ENCODE results near the gene PLD6. TPM values are rescaled to one million over a fixed set of nuclear protein-coding genes. Genes with fewer than 3 reads are reported as not detected.
"Not testable (repeated sequence)": the region's sequence is repeated elsewhere in the genome, so short reads cannot be mapped to it uniquely, and the experiment has no call there.

The PLD6 gene
- total RNA-seq (2022) = 2.9 and 3.0 TPM in 2 replicates
- Bru-seq, nascent RNA = percentile 50 among the genes with signal in this experiment
- percentile 48 among the genes with signal in this experiment for BruChase-seq, experiment 1, labeled RNA remaining after a 6-hour chase
- BruChase-seq, experiment 2, labeled RNA remaining after a 2-hour chase = percentile 66 among the genes with signal in this experiment
- long read RNA-seq, transcript PLD6-201 (2 exons, 2,560 nt) = major isoform, 5 of 8 reads
- long read RNA-seq, partial matches to known transcripts = 0 of 8 reads
- long read RNA-seq, other reads (novel, unspliced or antisense) = 3 of 8 reads

- Mint-ChIP-seq H3K36me3 (ENCODE audit: insufficient read depth, unreplicated experiment) (peaks cover 30% of the 10 kb centered on the region), H3K4me1 (ENCODE audit: low read depth, unreplicated experiment) (no peaks in the 10 kb centered on the region), H3K27me3 (ENCODE audit: unreplicated experiment) (no peaks in the 10 kb centered on the region), H3K27ac (ENCODE audit: unreplicated experiment) (peak within 1 kb of the TSS; percentile 79), H3K4me3 (ENCODE audit: low read depth, unreplicated experiment) (peak within 1 kb of the TSS; percentile 70), H3K9me3 (ENCODE audit: low read depth, unreplicated experiment) (no peaks in the 10 kb centered on the region)
- DNase-seq = peak; percentile 86
- CTCF ChIA-PET = interaction anchor here (1.3 kb wide), 1 partner anchor 209 kb away, joined by 5 read pairs; no protein-coding TSS in a partner anchor
- no peak for TF ChIP-seq CTCF (IDR thresholded peaks at IDR 0.05; ENCODE audit: unreplicated experiment)
- BruUV-seq (replicated peaks) = no TSS peak
- intact Hi-C loops (cut with micrococcal nuclease; ENCODE audit: unreplicated experiment) = no loop called here
Observed at GRCh38 chr17:17206124-17206912, at the start of gene PLD6. PLD6 (minus strand) TSS chr17:17206333; CDS start chr17:17206286, 47 bp downstream.

- peaks cover 43% of the 10 kb centered on the region for H3K36me3 Mint-ChIP-seq (ENCODE audit: insufficient read depth, unreplicated experiment)
- H3K27ac Mint-ChIP-seq (ENCODE audit: unreplicated experiment); intact Hi-C loops (cut with micrococcal nuclease; ENCODE audit: unreplicated experiment); H3K4me1 Mint-ChIP-seq (ENCODE audit: low read depth, unreplicated experiment); H3K4me3 Mint-ChIP-seq (ENCODE audit: low read depth, unreplicated experiment); DNase-seq; H3K27me3 Mint-ChIP-seq (ENCODE audit: unreplicated experiment); H3K9me3 Mint-ChIP-seq (ENCODE audit: low read depth, unreplicated experiment); CTCF ChIA-PET; BruUV-seq (replicated peaks): not testable (repeated sequence)
Observed at GRCh38 chr17:17255689-17256088, 49.6 kb upstream of the PLD6 start.

GRCh38 chr17:17254036-17254435 lies 47.9 kb upstream of the PLD6 start:
- intact Hi-C loops (cut with micrococcal nuclease; ENCODE audit: unreplicated experiment) = no loop called here
- no peak for DNase-seq
- no peak for TF ChIP-seq CTCF (IDR thresholded peaks at IDR 0.05; ENCODE audit: unreplicated experiment)
- CTCF ChIA-PET = no interaction called here
- Mint-ChIP-seq H3K9me3 (ENCODE audit: low read depth, unreplicated experiment) (no peaks in the 10 kb centered on the region), H3K4me1 (ENCODE audit: low read depth, unreplicated experiment) (no peaks in the 10 kb centered on the region), H3K27me3 (ENCODE audit: unreplicated experiment) (no peaks in the 10 kb centered on the region), H3K36me3 (ENCODE audit: insufficient read depth, unreplicated experiment) (peaks cover 39% of the 10 kb centered on the region), H3K27ac (ENCODE audit: unreplicated experiment) (no peak overlapping the region), H3K4me3 (ENCODE audit: low read depth, unreplicated experiment) (no peak overlapping the region)
- no TSS peak for BruUV-seq (replicated peaks)

GRCh38 chr17:17253406-17253805 lies 47.3 kb upstream of the PLD6 start:
- Mint-ChIP-seq H3K27me3 (ENCODE audit: unreplicated experiment) (no peaks in the 10 kb centered on the region), H3K4me1 (ENCODE audit: low read depth, unreplicated experiment) (no peaks in the 10 kb centered on the region), H3K36me3 (ENCODE audit: insufficient read depth, unreplicated experiment) (peaks cover 35% of the 10 kb centered on the region), H3K4me3 (ENCODE audit: low read depth, unreplicated experiment) (no peak overlapping the region), H3K9me3 (ENCODE audit: low read depth, unreplicated experiment) (no peaks in the 10 kb centered on the region), H3K27ac (ENCODE audit: unreplicated experiment) (no peak overlapping the region)
- CTCF ChIA-PET = no interaction called here
- TF ChIP-seq CTCF (IDR thresholded peaks at IDR 0.05; ENCODE audit: unreplicated experiment) = no peak
- no TSS peak for BruUV-seq (replicated peaks)
- intact Hi-C loops (cut with micrococcal nuclease; ENCODE audit: unreplicated experiment) = no loop called here
- no peak for DNase-seq
